Kidney (tissue), 14 donors: ENCODE measurements around the gene TEX26. TPM values are rescaled to one million over a fixed set of nuclear protein-coding genes. Genes with fewer than 3 reads are reported as not detected.
A peak's percentile ranks its signal among the peaks of the same experiment; 100 is the strongest.

Source experiments
- DNase-seq, 5 donors: peaks; one replicate each; pipeline ENCODE4 v3.0.0-alpha.2; 2013 to 2020
- FAIRE-seq: peaks from 2 replicates; lab custom pipeline; 2012; peaks lifted over from hg19 to GRCh38; lab: Jason Lieb, UNC
- H3K27ac ChIP-seq, 2 donors: one replicate each; pipeline ENCODE4 v1.7.0; 2013; ENCODE audit warnings: low read depth in 2 of 2, low read length in 2 of 2, inconsistent platforms in 1 of 2
- H3K27me3 ChIP-seq: one replicate; pipeline ENCODE4 v1.7.1; 2013; ENCODE audit warnings: low read length, inconsistent platforms; ENCODE audit not compliant: control insufficient read depth, insufficient read depth
- H3K36me3 ChIP-seq, 3 donors: one replicate each; pipeline versions ENCODE4 v1.7.0 to v1.7.1; 2013; ENCODE audit warnings: low read length in 3 of 3, control low read depth in 1 of 3, inconsistent platforms in 1 of 3; ENCODE audit not compliant: insufficient read depth in 3 of 3, control insufficient read depth in 2 of 3
- H3K4me1 ChIP-seq, 3 donors: one replicate each; pipeline versions ENCODE4 v1.7.0 to v1.7.1; 2013; ENCODE audit warnings: low read length in 3 of 3, inconsistent platforms in 1 of 3, low read depth in 1 of 3; ENCODE audit not compliant: control insufficient read depth in 2 of 3, insufficient read depth in 2 of 3
- H3K4me3 ChIP-seq, 3 donors: one replicate each; pipeline versions ENCODE4 v1.7.0 to v1.8.1; 2013; ENCODE audit warnings: low read length in 3 of 3, control low read depth in 1 of 3, inconsistent platforms in 1 of 3
- H3K9ac ChIP-seq, 3 donors: one replicate each; pipeline versions ENCODE4 v1.7.0 to v1.7.1; 2013; ENCODE audit warnings: low read length in 3 of 3, control low read depth in 1 of 3, inconsistent platforms in 1 of 3
- H3K9me3 ChIP-seq, 3 donors: one replicate each; pipeline versions ENCODE4 v1.7.0 to v1.7.1; 2013; ENCODE audit warnings: low read length in 3 of 3, control low read depth in 1 of 3, inconsistent platforms in 1 of 3; ENCODE audit not compliant: control insufficient read depth in 2 of 3, insufficient read depth in 1 of 3
- CTCF ChIP-seq: IDR thresholded peaks from 3 replicates; pipeline ENCODE4 v1.5.1; 2012; ENCODE audit warnings: mild to moderate bottlenecking, moderate library complexity, borderline replicate concordance; ENCODE audit not compliant: insufficient read depth; ENCODE audit errors: extremely low read depth
- intact Hi-C: fragments of 100-400 bp; cut with DNase I; formaldehyde crosslinking; loops from one replicate; pipeline ENCODE4 v1.11.1; 2022
- polyA plus RNA-seq: library from polyadenylated mRNA; stranded (reverse); fragments of 350-450 nt; fragmentation: Illumina TruSeq; extraction: RNeasy Lipid Tissue Mini Kit (QIAGEN cat#74804); gene quantifications from one replicate; pipeline ENCODE4 v1.2.3, GENCODE V29; 2014; ENCODE audit warnings: low read depth, low replicate concordance; ENCODE audit not compliant: insufficient read depth
- total RNA-seq: library from RNA; stranded (reverse); fragmentation: NEBNext Ultra II Directional; extraction: Animal tissue kit (Norgen Biotek cat#: 25700); gene quantifications from one replicate; pipeline ENCODE4 v1.2.1, GENCODE V29; 2021
- donor health status: control.
- donor health status: control.
- donor health status: control.
- donor health status: control.
- donor health status: control.
- donor health status: DM: yes; HTN: yes; CAD: no.
- donor health status: Normal renal cell carcinoma (clear cell type).

The TEX26 gene
- total and polyA plus RNA-seq, 2 donors from 2014 or later, result not detected

- FAIRE-seq (no peak), DNase-seq (peak in 4 of 5 donors; percentile 20 to 62 (median 42))
- no peaks in the 10 kb centered on the region for H3K4me1 ChIP-seq
- intact Hi-C loops, result no loop called here
- H3K9me3 ChIP-seq, result no peaks in the 10 kb centered on the region
- no peaks in the 10 kb centered on the region for H3K27me3 ChIP-seq
- no peak overlapping the region for H3K9ac ChIP-seq
- H3K4me3 ChIP-seq, result no peak overlapping the region
- no peak overlapping the region for H3K27ac ChIP-seq
- H3K36me3 ChIP-seq, result no peaks in the 10 kb centered on the region
- peak; percentile 17 for TF ChIP-seq CTCF
Observed at GRCh38 chr13:30978981-30979956, 46.8 kb downstream of the TEX26 start.

GRCh38 chr13:30982506-30982905, 50.0 kb downstream of the TEX26 start:
- Histone ChIP-seq H3K9me3 (no peaks in the 10 kb centered on the region), H3K27ac (no peak overlapping the region), H3K4me1 (no peaks in the 10 kb centered on the region), H3K27me3 (no peaks in the 10 kb centered on the region), H3K4me3 (no peak overlapping the region), H3K9ac (no peak overlapping the region), H3K36me3 (no peaks in the 10 kb centered on the region)
- DNase-seq, result no peak
- no peak for TF ChIP-seq CTCF
- FAIRE-seq, result no peak
- intact Hi-C loops, result no loop called here

DNA sequence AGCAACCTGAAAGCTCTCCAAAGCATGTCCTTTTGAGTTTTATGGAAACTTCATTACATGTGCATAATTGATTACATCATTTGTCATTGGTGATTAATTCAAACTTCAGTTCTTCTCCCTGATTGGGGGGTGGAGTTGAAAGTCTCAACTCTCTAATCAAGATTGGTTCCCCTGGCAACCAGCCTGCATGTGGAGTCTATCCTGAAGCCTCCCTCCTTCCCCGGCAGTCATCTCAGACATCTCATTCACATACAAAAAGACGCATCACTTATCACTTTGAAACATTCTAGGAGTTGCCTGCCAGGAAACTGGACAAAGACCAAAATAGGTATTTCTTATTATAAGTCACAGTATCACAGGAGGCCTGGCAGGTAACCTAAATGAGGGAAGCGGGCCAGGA, 50.5 kb downstream of the TEX26 start:
- no peak overlapping the region for H3K4me3 ChIP-seq
- H3K9ac ChIP-seq, result no peak overlapping the region
- H3K4me1 ChIP-seq, result no peaks in the 10 kb centered on the region
- no peak for DNase-seq
- H3K27ac ChIP-seq, result no peak overlapping the region
- TF ChIP-seq CTCF, result no peak
- no peaks in the 10 kb centered on the region for H3K27me3 ChIP-seq
- intact Hi-C loops, result no loop called here
- H3K36me3 ChIP-seq, result no peaks in the 10 kb centered on the region
- FAIRE-seq, result no peak
- no peaks in the 10 kb centered on the region for H3K9me3 ChIP-seq
